Transverse colon (tissue), 4 donors: ENCODE results near the gene RGS9BP. TPM values are rescaled to one million over a fixed set of nuclear protein-coding genes. Genes with fewer than 3 reads are reported as not detected.
"Not testable (repeated sequence)": the region's sequence is repeated elsewhere in the genome, so short reads cannot be mapped to it uniquely, and the experiment has no call there.

Source experiments
- DNase-seq: peaks from one replicate; pipeline ENCODE4 v3.0.0-alpha.2; 2019
- H3K27ac ChIP-seq, 4 donors: fragments of 200-600 bp; sonication (generic); 2 replicates each; pipeline ENCODE4 v1.5.1; 2016 to 2018; ENCODE audit warnings: inconsistent platforms in 4 of 4
- H3K27me3 ChIP-seq: fragments of 200-600 bp; sonication (generic); 2 replicates; pipeline ENCODE4 v1.5.1; 2017; ENCODE audit warnings: inconsistent platforms
- H3K36me3 ChIP-seq, 4 donors: fragments of 200-600 bp; sonication (generic); 2 replicates each; pipeline ENCODE4 v1.5.1; 2017 to 2019; ENCODE audit warnings: inconsistent platforms in 4 of 4
- H3K4me1 ChIP-seq, 4 donors: fragments of 200-600 bp; sonication (generic); 2 replicates each; pipeline ENCODE4 v1.5.1; 2017 to 2020; ENCODE audit warnings: inconsistent platforms in 4 of 4
- H3K4me3 ChIP-seq, 4 donors: fragments of 200-600 bp; sonication (generic); 1 replicate in 1 of 4; 2 replicates in 3 of 4; pipeline versions ENCODE4 v1.5.1 to v1.6.1; 2017 to 2019; ENCODE audit warnings: inconsistent platforms in 4 of 4
- H3K9me3 ChIP-seq, 2 donors: fragments of 200-600 bp; sonication (generic); 2 replicates each; pipeline ENCODE4 v1.5.1; 2017 to 2019; ENCODE audit warnings: inconsistent platforms in 2 of 2
- CTCF ChIP-seq, 5 experiments: fragments of 200-600 bp in 3 of 5; fragments of 450-650 bp in 2 of 5; sonication (generic) in 3 of 5; IDR thresholded peaks; 1 replicate in 2 of 5; 2 replicates in 3 of 5; pipeline ENCODE4 v1.5.1; 2016 to 2017; ENCODE audit warnings: antibody characterized with exemption in 5 of 5, inconsistent platforms in 3 of 5, mild to moderate bottlenecking in 2 of 5, moderate library complexity in 1 of 5
- EP300 ChIP-seq: sonication (generic); formaldehyde crosslinking; IDR thresholded peaks from one replicate; pipeline ENCODE4 v1.6.1; 2017; ENCODE audit warnings: antibody characterized with exemption, low read depth
- POLR2A ChIP-seq: fragments of 450-650 bp; IDR thresholded peaks from one replicate; pipeline ENCODE4 v1.6.1; 2016; ENCODE audit warnings: antibody characterized with exemption, mild to moderate bottlenecking, moderate library complexity
- POLR2AphosphoS5 ChIP-seq, 3 donors: sonication (generic); formaldehyde crosslinking; IDR thresholded peaks; one replicate each; pipeline ENCODE4 v1.6.1; 2016; ENCODE audit warnings: antibody characterized with exemption in 3 of 3
- WGBS, 2 donors: methylation state at CpG; one replicate each; pipeline ENCODE4 v1.1.5; 2018; ENCODE audit warnings: low coverage in 1 of 2; 5-methylcytosine and 5-hydroxymethylcytosine counted together
- in situ Hi-C, 4 donors: fragments of 200-750 bp; cut with MboI; loops; one replicate each; pipeline versions ENCODE4 v1.15.0 to v1.15.1; 2017; ENCODE audit warnings: low sequenced_read_pairs in 3 of 4, low pct_ligation_motif_present in 1 of 4, low pct_unique_long_range_greater_than_20kb in 1 of 4
- intact Hi-C: fragments of 100-400 bp; cut with DNase I; formaldehyde crosslinking; loops from one replicate; pipeline ENCODE4 v1.15.1; 2023; ENCODE audit warnings: low total_unique reads
- total RNA-seq, 4 donors: library from RNA; depleted of rRNA; stranded (reverse); fragments of >200 nt; gene quantifications; one replicate each; pipeline ENCODE4 v1.1.0, GENCODE V29; 2016

Gene RGS9BP
- total RNA-seq, 4 donors from 2014 or later: 0.14 to 0.60 (median 0.16) TPM; not detected in 1

- in situ Hi-C loops (no loop called here), intact Hi-C loops (no loop called here)
- Histone ChIP-seq H3K4me3 (no peak overlapping the region), H3K27ac (peak overlapping the region; percentile 37 to 64 (median 56)), H3K27me3 (no peaks in the 10 kb centered on the region), H3K4me1 (peaks cover 9 to 29% (median 15%) of the 10 kb centered on the region in 4 donors), H3K9me3 (no peaks in the 10 kb centered on the region), H3K36me3 (peaks cover 0 to 23% (median 6%) of the 10 kb centered on the region in 4 donors)
- DNase-seq: peak; percentile 66
- 20 to 39% methylated on average over 1 to 12 of the region's 12 CpGs for WGBS, 2 donors
- TF ChIP-seq POLR2AphosphoS5 (IDR thresholded peaks at IDR 0.05): no peak
- no peak for TF ChIP-seq EP300
- no peak for TF ChIP-seq CTCF (IDR thresholded peaks at IDR 0.05)
- TF ChIP-seq POLR2A: no peak
Measured at GRCh38 chr19:32652894-32653598, 22.6 kb upstream of the RGS9BP start.

DNA sequence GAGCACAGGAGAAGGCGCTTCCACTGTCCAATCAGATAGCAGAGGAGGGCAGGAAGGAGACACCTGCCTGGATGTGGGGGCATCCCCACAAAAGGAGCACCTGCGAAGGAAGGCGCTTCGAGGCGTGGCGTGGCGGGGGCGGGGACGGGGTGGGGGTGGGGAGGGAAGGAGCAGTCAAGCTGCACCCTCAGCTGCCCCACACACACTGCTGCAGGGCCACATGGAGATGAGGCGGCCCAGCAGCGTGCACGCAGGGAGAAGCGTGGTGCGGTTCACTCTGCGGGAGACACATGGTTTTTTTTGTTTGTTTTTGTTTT is 22.1 kb upstream of the RGS9BP start:
- H3K27ac ChIP-seq: peak overlapping the region; percentile 37 to 64 (median 56)
- TF ChIP-seq CTCF (IDR thresholded peaks at IDR 0.05) (no peak), POLR2AphosphoS5 (IDR thresholded peaks at IDR 0.05) (no peak), POLR2A (no peak), EP300 (no peak)
- intact Hi-C loops: no loop called here
- in situ Hi-C loops: no loop called here
- H3K27me3 ChIP-seq: no peaks in the 10 kb centered on the region
- WGBS, 2 donors: 62% methylated on average over 14 of the region's 15 CpGs; no CpG with 5 or more reads in 1 of the 2 donors
- peaks cover 9 to 29% (median 15%) of the 10 kb centered on the region in 4 donors for H3K4me1 ChIP-seq
- no peak overlapping the region for H3K4me3 ChIP-seq
- H3K36me3 ChIP-seq: peaks cover 0 to 23% (median 7%) of the 10 kb centered on the region in 4 donors
- DNase-seq: no peak
- H3K9me3 ChIP-seq: no peaks in the 10 kb centered on the region

GRCh38 chr19:32656379-32656778 is 19.3 kb upstream of the RGS9BP start:
- H3K27me3 ChIP-seq, intact Hi-C loops, in situ Hi-C loops, H3K4me3 ChIP-seq, DNase-seq, H3K27ac ChIP-seq, H3K9me3 ChIP-seq: not testable (repeated sequence)
- Histone ChIP-seq H3K4me1 (peaks cover 9 to 29% (median 15%) of the 10 kb centered on the region in 4 donors), H3K36me3 (peaks cover 0 to 14% (median 5%) of the 10 kb centered on the region in 4 donors)
- WGBS, 2 donors: 97 to 100% methylated on average over 1 to 8 of the region's 8 CpGs

DNA sequence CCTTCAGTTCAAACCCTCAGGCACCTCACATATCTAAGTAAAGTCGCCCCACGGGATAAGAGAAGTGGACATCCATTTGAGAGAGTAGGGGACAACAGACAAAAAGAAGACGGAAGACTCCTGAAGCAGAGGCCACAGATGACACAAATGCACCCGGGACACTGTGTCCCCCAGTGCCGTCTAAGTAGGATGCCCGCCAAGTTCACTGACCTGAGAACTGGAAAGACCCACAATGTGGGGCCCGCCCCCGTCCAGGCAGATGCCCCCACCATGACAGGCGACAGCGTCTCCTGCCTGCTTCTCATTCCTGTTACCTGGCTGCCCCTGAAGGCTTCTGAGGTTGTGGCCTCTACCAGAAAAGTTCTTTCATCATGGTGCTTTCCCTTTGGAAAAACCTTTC is 17.6 kb upstream of the RGS9BP start:
- no peaks in the 10 kb centered on the region for H3K9me3 ChIP-seq
- WGBS, 2 donors: 89 to 100% methylated on average over 3 to 10 of the region's 10 CpGs
- no peak overlapping the region for H3K27ac ChIP-seq
- no peak overlapping the region for H3K4me3 ChIP-seq
- in situ Hi-C loops (no loop called here), intact Hi-C loops (no loop called here)
- DNase-seq: no peak
- no peak for TF ChIP-seq POLR2AphosphoS5 (IDR thresholded peaks at IDR 0.05)
- TF ChIP-seq EP300: no peak
- TF ChIP-seq POLR2A: no peak
- no peaks in the 10 kb centered on the region for H3K27me3 ChIP-seq
- peaks cover 0 to 14% (median 5%) of the 10 kb centered on the region in 4 donors for H3K36me3 ChIP-seq
- peaks cover 0 to 14% (median 3%) of the 10 kb centered on the region in 4 donors for H3K4me1 ChIP-seq

DNA sequence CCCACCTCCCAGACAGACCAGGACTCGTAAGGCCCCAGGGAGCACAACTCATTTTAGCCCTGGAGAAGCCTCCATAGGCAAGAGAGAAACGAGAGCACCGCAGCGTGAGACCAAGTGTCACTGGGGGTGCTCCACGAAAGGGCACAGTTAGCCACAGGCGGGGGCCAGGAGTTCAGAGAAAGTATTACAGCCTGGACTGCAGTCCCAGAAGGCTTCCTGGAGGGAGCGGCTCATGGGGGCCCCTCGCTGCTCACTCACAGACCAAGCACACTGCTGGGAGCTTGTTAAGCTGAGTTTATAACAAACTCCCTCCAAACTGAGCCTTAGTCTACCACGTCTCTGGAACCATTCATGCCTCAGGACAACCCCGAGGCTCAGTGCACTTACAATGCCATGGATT is 17.1 kb upstream of the RGS9BP start:
- Histone ChIP-seq H3K4me1 (peaks cover 0 to 10% (median under 1%) of the 10 kb centered on the region in 4 donors), H3K9me3 (no peaks in the 10 kb centered on the region), H3K36me3 (peaks cover 0 to 14% (median 5%) of the 10 kb centered on the region in 4 donors), H3K27me3 (no peaks in the 10 kb centered on the region), H3K27ac (no peak overlapping the region), H3K4me3 (no peak overlapping the region)
- intact Hi-C loops: no loop called here
- no peak for DNase-seq
- WGBS, 2 donors: 92% methylated on average over 10 of the region's 10 CpGs; no CpG with 5 or more reads in 1 of the 2 donors
- TF ChIP-seq CTCF (IDR thresholded peaks at IDR 0.05) (no peak), POLR2AphosphoS5 (IDR thresholded peaks at IDR 0.05) (no peak), EP300 (no peak), POLR2A (no peak)
- in situ Hi-C loops: no loop called here
